Endothelial cell of umbilical vein (primary cell): ENCODE data around the gene ZMYM3. TPM values are rescaled to one million over a fixed set of nuclear protein-coding genes. Genes with fewer than 3 reads are reported as not detected.

Experiments used
- BruUV-seq: library from RNA; stranded (reverse); fragments of 400-500 nt; replicated peaks from 2 replicates; lab custom pipeline; 2021; lab: Mats Ljungman, UMichigan
- CTCF ChIA-PET: fragments of 300-600, 350-600 bp; sonication (Branson Sonifier 250); formaldehyde crosslinking; loops from one replicate; lab custom pipeline; 2021; ENCODE audit warnings: antibody characterized with exemption, inconsistent platforms; lab: Charles Lee
- POLR2A ChIA-PET: fragments of 300-600, 350-600 bp; sonication (Branson Sonifier 250); formaldehyde crosslinking; loops from one replicate; lab custom pipeline; 2021; ENCODE audit warnings: antibody characterized with exemption, inconsistent platforms; lab: Charles Lee
- DNase-seq: peaks from one replicate; pipeline ENCODE4 v3.0.0-alpha.2; 2011; ENCODE audit warnings: low read depth, low spot score
- FAIRE-seq: peaks from 2 replicates; lab custom pipeline; 2011; peaks lifted over from hg19 to GRCh38; lab: Jason Lieb, UNC
- H2AFZ ChIP-seq: 2 replicates; pipeline ENCODE4 v1.6.0; 2012; ENCODE audit warnings: low read depth, low read length, control low read depth, inconsistent platforms
- H3K27ac ChIP-seq: 2 replicates; pipeline ENCODE4 v1.5.1; 2011; ENCODE audit warnings: low read depth, mild to moderate bottlenecking, control low read depth, low read length, moderate library complexity; ENCODE audit not compliant: insufficient read depth
- H3K27me3 ChIP-seq, 2 experiments: 2 replicates each; pipeline versions ENCODE4 v1.6.0 to v1.6.1; 2011; ENCODE audit warnings: low read length in 2 of 2, mixed read lengths in 1 of 2; ENCODE audit not compliant: control insufficient read depth in 2 of 2, insufficient read depth in 2 of 2
- H3K36me3 ChIP-seq, 2 experiments: 2 replicates in 1 of 2; 3 replicates in 1 of 2; pipeline ENCODE4 v1.5.1; 2011; ENCODE audit warnings: low read length in 2 of 2, mild to moderate bottlenecking in 1 of 2, moderate library complexity in 1 of 2; ENCODE audit not compliant: control insufficient read depth in 2 of 2, insufficient read depth in 2 of 2; ENCODE audit errors: extremely low read depth in 1 of 2
- H3K4me1 ChIP-seq: 3 replicates; pipeline ENCODE4 v1.5.1; 2011; ENCODE audit warnings: mild to moderate bottlenecking, low read length; ENCODE audit not compliant: control insufficient read depth, insufficient read depth; ENCODE audit errors: extremely low read depth
- H3K4me2 ChIP-seq: 2 replicates; pipeline ENCODE4 v1.6.1; 2011; ENCODE audit warnings: low read length, control low read depth, mixed read lengths; ENCODE audit not compliant: insufficient read depth
- H3K4me3 ChIP-seq, 3 experiments: fragments of 200-600 bp in 1 of 3; sonication (generic), shearing (Covaris generic) in 1 of 3; replicated peaks in 1 of 3; 2 replicates each; pipeline ENCODE4 v1.5.1; 2011 to 2016; ENCODE audit warnings: control low read depth in 3 of 3, low read length in 3 of 3, mild to moderate bottlenecking in 2 of 3, inconsistent platforms in 1 of 3, low read depth in 1 of 3, moderate library complexity in 1 of 3; ENCODE audit not compliant: insufficient read depth in 1 of 3
- H3K79me2 ChIP-seq: 2 replicates; pipeline ENCODE4 v1.6.0; 2012; ENCODE audit warnings: low read length, inconsistent platforms; ENCODE audit not compliant: control insufficient read depth, insufficient read depth
- H3K9ac ChIP-seq: replicated peaks from 2 replicates; pipeline ENCODE3; 2011; ENCODE audit warnings: low read length, control low read depth; ENCODE audit not compliant: insufficient read depth; ENCODE audit errors: extremely low read depth
- H3K9me1 ChIP-seq: replicated peaks from 3 replicates; pipeline ENCODE4 v1.6.0; 2011; ENCODE audit warnings: mild to moderate bottlenecking, low read length; ENCODE audit not compliant: control insufficient read depth, insufficient read depth; ENCODE audit errors: extremely low read depth
- H3K9me3 ChIP-seq: replicated peaks from 2 replicates; pipeline ENCODE4 v1.5.1; 2012; ENCODE audit warnings: low read length, inconsistent platforms; ENCODE audit not compliant: control insufficient read depth, insufficient read depth
- H4K20me1 ChIP-seq: replicated peaks from 2 replicates; pipeline ENCODE3; 2011; ENCODE audit warnings: mild to moderate bottlenecking, low read length; ENCODE audit not compliant: control insufficient read depth, insufficient read depth; ENCODE audit errors: extremely low read depth
- CTCF ChIP-seq, 2 donors: IDR thresholded peaks; 1 replicate in 1 of 2; 2 replicates in 1 of 2; pipeline ENCODE4 v1.5.1; 2011; ENCODE audit warnings: low read length in 2 of 2, mild to moderate bottlenecking in 2 of 2, moderate library complexity in 2 of 2, control low read depth in 1 of 2, inconsistent platforms in 1 of 2, low read depth in 1 of 2; ENCODE audit not compliant: insufficient read depth in 1 of 2; ENCODE audit errors: extremely low read depth in 1 of 2
- EZH2 ChIP-seq: IDR thresholded peaks from 2 replicates; pipeline ENCODE4 v1.6.1; 2012; ENCODE audit warnings: borderline replicate concordance, low read depth, mild to moderate bottlenecking, moderate library complexity, low read length, inconsistent platforms; ENCODE audit not compliant: severe bottlenecking
- FOS ChIP-seq: IDR thresholded peaks from 2 replicates; pipeline ENCODE4 v1.6.1; 2011; ENCODE audit warnings: mild to moderate bottlenecking, low read length, moderate library complexity, borderline replicate concordance; ENCODE audit not compliant: insufficient read depth
- GATA2 ChIP-seq: IDR thresholded peaks from 2 replicates; pipeline ENCODE4 v1.7.0; 2011; ENCODE audit warnings: low read depth, mild to moderate bottlenecking, moderate library complexity, mixed read lengths, low read length; ENCODE audit not compliant: insufficient read length, insufficient read depth
- JUN ChIP-seq: IDR thresholded peaks from 2 replicates; pipeline ENCODE4 v1.6.1; 2011; ENCODE audit warnings: borderline replicate concordance, low read depth; ENCODE audit not compliant: insufficient read length, insufficient read depth
- MAX ChIP-seq: IDR thresholded peaks from 2 replicates; pipeline ENCODE4 v1.6.1; 2011; ENCODE audit not compliant: insufficient read depth, insufficient read length
- MYC ChIP-seq: IDR thresholded peaks from one replicate; pipeline ENCODE4 v1.6.1; 2011; ENCODE audit warnings: mild to moderate bottlenecking, low read depth, low read length
- POLR2A ChIP-seq: IDR thresholded peaks from 2 replicates; pipeline ENCODE4 v1.6.1; 2012; ENCODE audit warnings: low read depth, mild to moderate bottlenecking, control low read depth, low read length
- POLR2AphosphoS5 ChIP-seq: IDR thresholded peaks from 2 replicates; pipeline ENCODE4 v1.6.1; 2012; ENCODE audit warnings: low read depth, mild to moderate bottlenecking, control low read depth, low read length, moderate library complexity; ENCODE audit not compliant: insufficient read depth
- dilution Hi-C: fragments of 300-500 bp; cut with MboI; formaldehyde crosslinking; loops from one replicate; pipeline ENCODE4 v1.15.0; 2019; ENCODE audit warnings: low sequenced_read_pairs; ENCODE audit not compliant: extremely low pct_ligation_motif_present
- intact Hi-C: fragments of 100-400 bp; cut with micrococcal nuclease; formaldehyde crosslinking; loops from one replicate; pipeline ENCODE4 v1.10.0; 2022
- polyA plus RNA-seq, 4 experiments: library from polyadenylated mRNA; depleted of rRNA in 3 of 4; stranded (reverse) in 3 of 4; unstranded in 1 of 4; fragments of >200 nt; gene quantifications; 2 replicates each; pipeline versions ENCODE4 v1.2.1 to v1.2.3, GENCODE V29; 2011 to 2012; ENCODE audit warnings: missing spikeins in 1 of 4
- total RNA-seq: library from RNA; stranded (reverse); gene quantifications from 2 replicates; pipeline ENCODE4 v1.2.3, GENCODE V29; 2021

Gene ZMYM3
- total and polyA plus RNA-seq, 2 donors (not counting 3 experiments of a cell fraction or from before 2014, with no cell fraction given) = 26.5 to 32.9 TPM

GRCh38 chrX:71227370-71228062 lies 26.4 kb downstream of the ZMYM3 start:
- Histone ChIP-seq H2AFZ (no peak overlapping the region), H4K20me1 (no peaks in the 10 kb centered on the region), H3K9me1 (no peaks in the 10 kb centered on the region), H3K9me3 (no peaks in the 10 kb centered on the region), H3K4me2 (no peak overlapping the region), H3K79me2 (no peaks in the 10 kb centered on the region), H3K4me3 (no peak overlapping the region), H3K27me3 (no peaks in the 10 kb centered on the region), H3K4me1 (no peaks in the 10 kb centered on the region), H3K9ac (no peak overlapping the region), H3K36me3 (no peaks in the 10 kb centered on the region), H3K27ac (no peak overlapping the region)
- ChIA-PET POLR2A (no interaction called here), CTCF (no interaction called here)
- no TSS peak for BruUV-seq
- no peak for DNase-seq
- intact Hi-C loops = no loop called here
- TF ChIP-seq CTCF (IDR thresholded peaks at IDR 0.05; ENCODE audit: extremely low read depth in 1 of 2, insufficient read depth in 1 of 2, low read depth in 1 of 2, low read length in 2 of 2) (no peak), MYC (no peak), EZH2 (no peak), JUN (no peak), GATA2 (no peak), FOS (no peak), POLR2A (no peak), POLR2AphosphoS5 (no peak), MAX (no peak)
- FAIRE-seq = no peak
- dilution Hi-C loops = no loop called here
